Suprapubic skin (tissue), 4 donors: Measurements from ENCODE around the gene SEMA3A.

ENCODE experiments used
- CTCF ChIP-seq, 2 donors: fragments of 200-600 bp in 1 of 2; fragments of 450-650 bp in 1 of 2; sonication (generic) in 1 of 2; IDR thresholded peaks; one replicate each; pipeline ENCODE4 v1.5.1; 2016 to 2019; ENCODE audit warnings: antibody characterized with exemption in 2 of 2, mild to moderate bottlenecking in 1 of 2, moderate library complexity in 1 of 2
- EP300 ChIP-seq: sonication (generic); formaldehyde crosslinking; IDR thresholded peaks from one replicate; pipeline ENCODE4 v1.6.1; 2017; ENCODE audit warnings: antibody characterized with exemption
- POLR2A ChIP-seq, 2 donors: fragments of 450-650 bp; IDR thresholded peaks; one replicate each; pipeline ENCODE4 v1.6.1; 2017; ENCODE audit warnings: antibody characterized with exemption in 2 of 2, mild to moderate bottlenecking in 2 of 2, moderate library complexity in 2 of 2
- POLR2AphosphoS5 ChIP-seq, 3 donors: sonication (generic); formaldehyde crosslinking; IDR thresholded peaks; one replicate each; pipeline ENCODE4 v1.6.1; 2017; ENCODE audit warnings: antibody characterized with exemption in 3 of 3

GRCh38 chr7:84044834-84045233, 149.8 kb downstream of the SEMA3A start:
- TF ChIP-seq CTCF (IDR thresholded peaks at IDR 0.05) (no peak), EP300 (no peak), POLR2AphosphoS5 (IDR thresholded peaks at IDR 0.05) (no peak), POLR2A (IDR thresholded peaks at IDR 0.05) (no peak)
